Measurements from ENCODE around the gene METRNL.

The METRNL gene

DNA sequence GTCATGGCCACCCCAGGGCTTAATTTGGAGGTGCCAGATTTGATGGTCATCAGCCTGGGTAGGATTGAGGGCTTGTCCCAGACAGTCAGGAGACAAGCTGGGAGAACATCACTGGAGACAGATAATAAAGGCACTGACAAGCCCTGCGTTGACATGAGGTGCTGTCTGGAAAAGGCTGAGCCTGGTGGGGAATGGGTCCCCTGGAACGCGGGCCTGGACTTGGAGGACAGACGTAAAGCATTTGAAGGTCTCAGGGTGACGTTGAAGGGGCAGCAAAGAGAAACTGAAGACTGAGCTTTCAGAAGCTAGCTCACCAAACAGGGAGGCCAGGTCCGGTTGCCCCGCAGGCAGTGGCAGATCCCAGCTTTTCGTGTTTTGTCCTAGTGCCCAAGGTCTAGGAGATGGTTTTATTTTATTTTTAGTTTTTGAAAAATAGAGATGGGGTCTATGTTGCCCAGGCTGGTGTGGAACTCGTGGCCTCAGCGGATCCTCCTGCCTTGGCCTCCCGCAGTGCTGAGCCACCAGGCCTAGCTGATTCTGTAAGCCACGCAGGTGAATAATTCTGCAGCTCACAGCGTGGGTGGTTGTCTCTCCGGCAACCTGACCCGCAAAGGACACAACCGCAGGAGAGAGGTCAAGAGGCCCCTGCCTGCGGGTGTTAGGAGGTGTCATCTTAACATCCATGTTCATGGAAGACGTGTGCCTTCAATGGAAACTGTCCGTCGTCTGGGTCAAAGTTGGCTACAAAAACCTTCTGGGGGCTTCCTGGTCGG, 37.6 kb downstream of the METRNL start:
- no peaks in the 10 kb centered on the region for H3K79me2 ChIP-seq (ENCODE audit: insufficient read depth, low read length)
- TF ChIP-seq EZH2 (IDR thresholded peaks at IDR 0.05; ENCODE audit: borderline replicate concordance, low read length), result no peak
- TF ChIP-seq, protein P1, sequence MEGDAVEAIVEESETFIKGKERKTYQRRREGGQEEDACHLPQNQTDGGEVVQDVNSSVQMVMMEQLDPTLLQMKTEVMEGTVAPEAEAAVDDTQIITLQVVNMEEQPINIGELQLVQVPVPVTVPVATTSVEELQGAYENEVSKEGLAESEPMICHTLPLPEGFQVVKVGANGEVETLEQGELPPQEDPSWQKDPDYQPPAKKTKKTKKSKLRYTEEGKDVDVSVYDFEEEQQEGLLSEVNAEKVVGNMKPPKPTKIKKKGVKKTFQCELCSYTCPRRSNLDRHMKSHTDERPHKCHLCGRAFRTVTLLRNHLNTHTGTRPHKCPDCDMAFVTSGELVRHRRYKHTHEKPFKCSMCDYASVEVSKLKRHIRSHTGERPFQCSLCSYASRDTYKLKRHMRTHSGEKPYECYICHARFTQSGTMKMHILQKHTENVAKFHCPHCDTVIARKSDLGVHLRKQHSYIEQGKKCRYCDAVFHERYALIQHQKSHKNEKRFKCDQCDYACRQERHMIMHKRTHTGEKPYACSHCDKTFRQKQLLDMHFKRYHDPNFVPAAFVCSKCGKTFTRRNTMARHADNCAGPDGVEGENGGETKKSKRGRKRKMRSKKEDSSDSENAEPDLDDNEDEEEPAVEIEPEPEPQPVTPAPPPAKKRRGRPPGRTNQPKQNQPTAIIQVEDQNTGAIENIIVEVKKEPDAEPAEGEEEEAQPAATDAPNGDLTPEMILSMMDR (IDR thresholded peaks at IDR 0.05; ENCODE audit: low read length), result no peak
- H3K9me3 ChIP-seq (ENCODE audit: low read length), result no peaks in the 10 kb centered on the region
- no peak overlapping the region for H3K9ac ChIP-seq (ENCODE audit: low read length)
- H3K9me2 ChIP-seq (ENCODE audit: low read depth, low read length), result no peaks in the 10 kb centered on the region
- no peak overlapping the region for H3K4me2 ChIP-seq (ENCODE audit: low read length)
- no peak overlapping the region for H3K4me3 ChIP-seq (ENCODE audit: low read depth, low read length, poor library complexity, severe bottlenecking)
- no peak overlapping the region for H2AFZ ChIP-seq (ENCODE audit: low read length)
- no peaks in the 10 kb centered on the region for H3K27me3 ChIP-seq (ENCODE audit: insufficient read depth, low read length)
- H4K20me1 ChIP-seq (ENCODE audit: insufficient read depth, low read length), result no peaks in the 10 kb centered on the region
- H3K27ac ChIP-seq (ENCODE audit: low read depth, low read length, poor library complexity, severe bottlenecking), result no peak overlapping the region
- peaks cover 12% of the 10 kb centered on the region for H3K4me1 ChIP-seq (ENCODE audit: insufficient read depth, low read length, severe bottlenecking)
- no peaks in the 10 kb centered on the region for H3K36me3 ChIP-seq (ENCODE audit: insufficient read depth, low read length)
- no peaks in the 10 kb centered on the region for H3F3A ChIP-seq (ENCODE audit: insufficient read depth, low read length)

DNA sequence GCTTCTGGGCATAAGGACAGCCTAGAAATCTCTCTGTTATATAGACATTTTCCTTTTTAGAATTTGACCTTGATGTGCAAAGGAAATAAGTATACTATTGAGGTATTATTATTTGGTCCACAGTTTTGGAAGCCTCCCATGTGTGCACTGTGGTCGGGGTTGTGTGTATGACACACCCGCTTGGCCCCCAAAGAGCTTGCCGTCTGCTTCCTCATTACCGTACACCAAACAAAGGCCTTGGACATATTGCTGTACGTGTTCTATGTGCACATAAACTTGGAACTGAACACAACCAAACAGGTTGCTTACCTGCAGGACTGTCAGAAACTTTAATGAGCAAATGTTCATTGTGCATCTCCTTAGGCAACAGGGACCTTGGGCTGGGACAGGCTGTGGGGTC, 38.2 kb downstream of the METRNL start:
- Histone ChIP-seq H3K9me3 (ENCODE audit: low read length) (no peaks in the 10 kb centered on the region), H3K9me2 (ENCODE audit: low read depth, low read length) (no peaks in the 10 kb centered on the region), H2AFZ (ENCODE audit: low read length) (no peak overlapping the region), H4K20me1 (ENCODE audit: insufficient read depth, low read length) (no peaks in the 10 kb centered on the region), H3K4me1 (ENCODE audit: insufficient read depth, low read length, severe bottlenecking) (peaks cover 12% of the 10 kb centered on the region), H3K36me3 (ENCODE audit: insufficient read depth, low read length) (no peaks in the 10 kb centered on the region), H3K79me2 (ENCODE audit: insufficient read depth, low read length) (no peaks in the 10 kb centered on the region), H3F3A (ENCODE audit: insufficient read depth, low read length) (no peaks in the 10 kb centered on the region), H3K4me3 (ENCODE audit: low read depth, low read length, poor library complexity, severe bottlenecking) (no peak overlapping the region), H3K27me3 (ENCODE audit: insufficient read depth, low read length) (no peaks in the 10 kb centered on the region), H3K4me2 (ENCODE audit: low read length) (no peak overlapping the region), H3K27ac (ENCODE audit: low read depth, low read length, poor library complexity, severe bottlenecking) (no peak overlapping the region), H3K9ac (ENCODE audit: low read length) (no peak overlapping the region)
- no peak for TF ChIP-seq EZH2 (IDR thresholded peaks at IDR 0.05; ENCODE audit: borderline replicate concordance, low read length)
- TF ChIP-seq, protein P1 (IDR thresholded peaks at IDR 0.05; ENCODE audit: low read length), result no peak

DNA sequence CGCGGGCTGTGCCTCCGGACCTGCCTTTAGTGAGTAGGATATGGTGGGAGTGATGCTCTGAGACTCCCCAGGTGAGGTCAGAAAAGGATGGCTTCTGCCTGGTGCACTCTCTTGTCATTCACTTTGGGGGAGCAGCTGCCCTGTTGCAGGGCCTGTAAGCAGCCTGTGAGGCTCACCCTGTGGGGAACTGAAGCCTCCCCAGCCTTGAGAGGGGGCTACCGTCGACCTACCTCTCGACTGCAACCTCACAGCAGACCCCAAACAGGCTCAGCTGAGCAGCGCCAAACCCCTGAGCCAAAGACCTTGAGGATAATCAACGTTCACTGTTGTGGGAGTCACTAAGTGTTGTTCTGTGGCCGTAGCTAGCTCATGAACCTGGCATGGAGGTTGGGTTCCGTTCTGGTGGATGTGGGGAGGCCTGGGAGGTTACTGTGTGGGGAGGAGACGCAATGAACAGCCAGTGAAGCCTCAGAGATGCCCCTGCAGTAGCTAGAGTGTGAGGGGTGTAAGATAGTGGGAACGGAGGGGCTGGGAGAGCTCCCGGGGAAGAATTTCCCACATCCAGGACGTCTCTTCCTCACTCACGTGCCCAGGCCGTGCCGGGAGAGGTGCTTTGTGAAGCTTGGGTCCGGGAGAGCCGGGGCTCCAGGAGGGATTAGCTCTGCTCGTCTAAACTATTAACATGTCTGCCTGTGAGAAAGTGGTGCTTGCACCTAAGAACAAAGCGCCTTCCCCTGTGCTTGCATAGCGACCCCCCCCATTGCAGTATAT, 38.8 kb downstream of the METRNL start:
- no peaks in the 10 kb centered on the region for H3K79me2 ChIP-seq (ENCODE audit: insufficient read depth, low read length)
- H3K9ac ChIP-seq (ENCODE audit: low read length), result no peak overlapping the region
- no peaks in the 10 kb centered on the region for H3K36me3 ChIP-seq (ENCODE audit: insufficient read depth, low read length)
- H3K4me2 ChIP-seq (ENCODE audit: low read length), result no peak overlapping the region
- no peak overlapping the region for H3K27ac ChIP-seq (ENCODE audit: low read depth, low read length, poor library complexity, severe bottlenecking)
- no peak overlapping the region for H2AFZ ChIP-seq (ENCODE audit: low read length)
- no peaks in the 10 kb centered on the region for H4K20me1 ChIP-seq (ENCODE audit: insufficient read depth, low read length)
- H3F3A ChIP-seq (ENCODE audit: insufficient read depth, low read length), result no peaks in the 10 kb centered on the region
- no peak overlapping the region for H3K4me3 ChIP-seq (ENCODE audit: low read depth, low read length, poor library complexity, severe bottlenecking)
- H3K27me3 ChIP-seq (ENCODE audit: insufficient read depth, low read length), result no peaks in the 10 kb centered on the region
- H3K4me1 ChIP-seq (ENCODE audit: insufficient read depth, low read length, severe bottlenecking), result peaks cover 12% of the 10 kb centered on the region
- H3K9me2 ChIP-seq (ENCODE audit: low read depth, low read length), result no peaks in the 10 kb centered on the region
- no peaks in the 10 kb centered on the region for H3K9me3 ChIP-seq (ENCODE audit: low read length)
- TF ChIP-seq, protein P1 (IDR thresholded peaks at IDR 0.05; ENCODE audit: low read length), result no peak
- TF ChIP-seq EZH2 (IDR thresholded peaks at IDR 0.05; ENCODE audit: borderline replicate concordance, low read length), result no peak

All from OCI-LY1 (cell line).